LNCAP (cell line): Measurements from ENCODE around the gene HBQ1.

Experiments
- TF ChIP-seq, protein P1 (sequence below): fragments of 450-650 bp; IDR thresholded peaks from 2 replicates; pipeline ENCODE4 v1.5.1; 2017; ENCODE audit warnings: mild to moderate bottlenecking

The HBQ1 gene

DNA sequence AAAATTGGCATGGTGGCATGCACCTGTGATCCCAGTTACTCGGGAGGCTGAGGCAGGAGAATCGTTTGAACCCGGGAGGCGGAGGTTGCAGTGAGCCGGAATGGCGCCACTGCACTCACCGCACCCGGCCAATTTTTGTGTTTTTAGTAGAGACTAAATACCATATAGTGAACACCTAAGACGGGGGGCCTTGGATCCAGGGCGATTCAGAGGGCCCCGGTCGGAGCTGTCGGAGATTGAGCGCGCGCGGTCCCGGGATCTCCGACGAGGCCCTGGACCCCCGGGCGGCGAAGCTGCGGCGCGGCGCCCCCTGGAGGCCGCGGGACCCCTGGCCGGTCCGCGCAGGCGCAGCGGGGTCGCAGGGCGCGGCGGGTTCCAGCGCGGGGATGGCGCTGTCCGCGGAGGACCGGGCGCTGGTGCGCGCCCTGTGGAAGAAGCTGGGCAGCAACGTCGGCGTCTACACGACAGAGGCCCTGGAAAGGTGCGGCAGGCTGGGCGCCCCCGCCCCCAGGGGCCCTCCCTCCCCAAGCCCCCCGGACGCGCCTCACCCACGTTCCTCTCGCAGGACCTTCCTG lies at the start of gene HBQ1:
Gene HBQ1 (plus strand): TSS at position 359 of the 575 bp plus-strand sequence. CDS start 28 bp downstream, at position 387.
- TF ChIP-seq, protein P1, sequence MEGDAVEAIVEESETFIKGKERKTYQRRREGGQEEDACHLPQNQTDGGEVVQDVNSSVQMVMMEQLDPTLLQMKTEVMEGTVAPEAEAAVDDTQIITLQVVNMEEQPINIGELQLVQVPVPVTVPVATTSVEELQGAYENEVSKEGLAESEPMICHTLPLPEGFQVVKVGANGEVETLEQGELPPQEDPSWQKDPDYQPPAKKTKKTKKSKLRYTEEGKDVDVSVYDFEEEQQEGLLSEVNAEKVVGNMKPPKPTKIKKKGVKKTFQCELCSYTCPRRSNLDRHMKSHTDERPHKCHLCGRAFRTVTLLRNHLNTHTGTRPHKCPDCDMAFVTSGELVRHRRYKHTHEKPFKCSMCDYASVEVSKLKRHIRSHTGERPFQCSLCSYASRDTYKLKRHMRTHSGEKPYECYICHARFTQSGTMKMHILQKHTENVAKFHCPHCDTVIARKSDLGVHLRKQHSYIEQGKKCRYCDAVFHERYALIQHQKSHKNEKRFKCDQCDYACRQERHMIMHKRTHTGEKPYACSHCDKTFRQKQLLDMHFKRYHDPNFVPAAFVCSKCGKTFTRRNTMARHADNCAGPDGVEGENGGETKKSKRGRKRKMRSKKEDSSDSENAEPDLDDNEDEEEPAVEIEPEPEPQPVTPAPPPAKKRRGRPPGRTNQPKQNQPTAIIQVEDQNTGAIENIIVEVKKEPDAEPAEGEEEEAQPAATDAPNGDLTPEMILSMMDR = peak; percentile 48

DNA sequence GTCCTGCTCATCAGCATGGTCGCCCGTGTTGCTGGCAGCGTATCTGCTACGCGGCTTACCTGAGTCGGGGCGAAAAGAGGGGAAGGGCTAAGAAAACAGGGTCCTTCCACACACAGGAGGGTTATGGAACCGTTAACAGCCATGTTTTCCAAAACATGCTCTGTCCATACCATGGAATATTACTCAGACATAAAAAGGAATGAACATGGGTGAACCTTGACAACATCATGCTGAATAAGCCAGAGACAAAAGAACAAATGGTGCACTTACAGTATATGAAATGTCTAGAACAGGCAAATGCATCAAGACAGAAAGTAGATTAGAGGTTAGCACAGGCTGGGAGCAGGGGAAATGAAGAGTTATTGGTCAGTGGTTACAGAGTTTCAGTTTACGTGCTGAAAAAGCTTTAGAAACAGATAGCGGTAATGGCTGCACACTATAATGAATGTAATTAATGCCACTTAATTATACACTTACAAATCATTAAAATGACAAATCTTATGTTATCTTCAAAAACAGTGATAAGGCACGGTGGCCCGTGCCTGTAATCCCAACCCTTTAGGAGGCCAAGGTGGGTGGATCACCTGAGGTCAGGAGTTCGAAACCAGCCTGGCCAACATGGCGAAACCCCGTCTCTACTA lies 49.6 kb upstream of the HBQ1 start:
- TF ChIP-seq, protein P1 = no peak

DNA sequence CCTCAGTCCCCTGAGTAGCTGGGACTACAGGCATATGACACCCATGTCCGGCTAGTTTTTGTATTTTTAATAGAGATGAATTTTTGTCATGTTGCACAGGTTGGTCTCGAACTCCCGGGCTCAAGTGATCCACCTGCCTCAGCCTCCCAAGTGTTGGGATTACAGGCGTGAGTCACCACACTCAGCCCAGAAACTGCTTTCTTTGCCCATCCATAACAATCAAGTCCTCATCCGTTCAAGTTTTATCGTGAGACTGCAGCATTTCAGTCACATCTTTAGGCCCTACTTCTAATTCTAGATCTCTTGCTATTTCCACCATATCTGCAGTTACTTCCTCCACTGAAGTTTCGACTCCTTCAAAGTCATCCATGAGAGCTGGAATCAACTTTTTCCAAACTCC lies 48.1 kb upstream of the HBQ1 start:
- TF ChIP-seq, protein P1 = no peak

DNA sequence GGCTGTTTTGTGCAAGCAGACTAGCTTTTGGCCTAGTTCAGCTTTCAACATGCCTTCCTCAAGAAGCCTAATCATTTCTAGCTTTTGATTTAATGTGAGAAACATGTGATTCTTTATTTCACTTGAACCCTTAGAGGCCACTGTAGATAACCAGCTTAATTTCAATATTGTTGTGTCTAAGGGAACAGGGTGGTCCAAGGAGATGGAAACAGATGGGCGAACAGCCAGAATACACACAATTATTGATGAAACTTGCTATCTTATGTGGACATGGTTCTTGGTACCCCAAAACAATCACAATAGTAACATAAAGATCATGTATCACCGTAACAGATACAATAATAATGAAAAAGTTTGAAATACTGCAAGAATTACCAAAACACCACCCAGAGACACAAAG lies 46.5 kb upstream of the HBQ1 start:
- TF ChIP-seq, protein P1 = no peak

DNA sequence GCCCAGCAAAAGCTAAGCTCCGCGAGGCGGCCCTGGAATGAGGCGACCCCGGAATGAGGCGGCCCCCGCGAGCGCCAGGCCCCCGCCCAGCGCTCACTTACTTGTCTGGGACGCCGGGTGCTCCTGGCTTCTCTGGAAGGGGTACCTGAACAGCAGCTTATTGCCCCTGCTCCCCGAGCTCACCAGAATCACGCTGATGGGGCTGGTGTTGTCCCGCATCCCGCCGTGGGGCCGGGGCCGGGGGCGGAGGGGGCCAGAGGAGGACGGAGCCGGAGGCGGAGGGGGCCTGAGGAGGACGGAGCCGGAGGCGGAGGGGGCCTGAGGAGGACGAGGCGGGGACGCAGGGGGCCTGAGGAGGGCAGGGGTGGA lies 42.2 kb upstream of the HBQ1 start:
- TF ChIP-seq, protein P1 = no peak

DNA sequence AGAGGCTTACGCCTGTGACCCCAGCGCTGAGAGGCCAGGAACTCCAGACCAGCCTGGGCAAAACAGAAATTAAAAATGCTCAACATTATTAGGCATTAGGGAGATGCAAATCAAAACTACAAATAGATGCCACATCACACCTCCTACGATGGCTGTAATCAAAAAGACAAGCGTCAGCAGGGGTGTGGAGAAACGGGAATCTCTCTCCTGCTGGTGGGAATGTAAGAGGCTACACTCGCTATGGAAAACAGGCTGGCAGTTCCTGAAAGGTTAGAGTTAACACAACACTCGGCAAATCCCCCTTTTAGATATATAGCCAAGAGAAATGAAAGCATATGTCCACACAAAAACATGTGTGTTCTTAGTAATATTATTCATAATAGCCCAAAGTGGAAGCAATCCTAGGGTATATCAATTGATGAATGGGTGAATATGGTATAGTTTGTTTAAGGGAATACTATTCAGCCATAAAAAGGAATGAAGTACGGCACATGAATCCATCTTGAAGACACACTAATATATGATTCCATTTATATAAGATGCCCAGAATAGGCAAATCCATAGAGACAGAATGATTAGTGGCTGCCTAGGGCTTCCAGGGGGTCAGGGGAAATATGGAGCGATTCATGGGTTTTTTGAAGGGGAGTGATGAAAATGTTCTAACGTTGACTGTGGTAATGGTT lies 39.9 kb upstream of the HBQ1 start:
- TF ChIP-seq, protein P1 = no peak

DNA sequence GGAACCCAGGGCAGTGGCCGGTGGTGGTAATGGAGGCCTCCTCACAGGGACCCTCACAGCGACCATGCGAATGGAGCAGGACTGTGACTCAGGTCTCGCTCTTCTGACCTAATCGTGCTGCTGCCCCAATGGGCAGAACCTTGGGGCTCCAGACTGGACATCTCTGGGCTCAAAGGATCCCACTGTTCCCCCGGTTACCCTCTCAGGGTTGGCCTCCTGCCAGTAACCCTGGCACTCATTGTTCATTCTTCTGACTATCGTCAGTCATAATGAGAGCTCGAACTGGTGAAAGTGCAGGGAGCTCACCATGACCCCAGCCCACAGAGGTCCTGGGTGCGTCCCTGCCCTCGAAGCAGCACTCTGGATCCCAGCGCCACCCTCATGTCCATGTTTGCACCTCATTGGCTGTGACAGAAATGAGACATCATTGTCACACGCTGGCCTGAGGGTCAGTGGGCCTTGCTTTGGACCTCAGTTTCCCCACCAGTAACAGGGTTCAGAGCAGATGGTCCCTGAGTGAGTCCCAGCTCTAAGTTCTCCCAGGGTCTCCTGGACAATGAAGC lies 37.8 kb upstream of the HBQ1 start:
- TF ChIP-seq, protein P1 = no peak
